ENCODE results near the gene TTC4.

The TTC4 gene

DNA sequence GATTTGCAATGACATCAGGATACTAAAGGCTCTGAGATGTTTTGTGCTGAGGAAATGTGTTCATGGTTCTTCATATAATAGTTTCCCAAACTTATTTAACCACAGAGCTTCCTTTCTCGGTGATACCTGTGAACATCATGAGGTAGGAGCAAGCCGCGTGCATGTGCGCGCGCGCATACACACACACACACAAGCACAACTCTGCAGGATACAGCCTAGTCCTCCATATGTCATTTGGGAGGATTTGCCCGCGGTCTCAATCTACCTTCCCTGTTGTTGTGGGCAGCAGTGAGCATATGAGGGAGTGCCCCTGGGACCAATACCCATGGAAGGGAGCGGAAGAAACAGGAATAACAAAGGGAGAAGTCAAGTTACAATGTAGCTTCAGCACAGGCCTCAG is 12.2 kb upstream of the TTC4 start:
- Histone ChIP-seq H3K9me3 (ENCODE audit: control insufficient read depth in 1 of 2, low read length in 2 of 2) (no peaks in the 10 kb centered on the region), H3K4me1 (ENCODE audit: control insufficient read depth in 1 of 2, insufficient read depth in 2 of 2, low read length in 2 of 2) (no peaks in the 10 kb centered on the region), H3K36me3 (ENCODE audit: control insufficient read depth in 1 of 2, insufficient read depth in 2 of 2, low read length in 2 of 2) (no peaks in the 10 kb centered on the region), H3K27ac (ENCODE audit: low read depth, low read length) (no peak overlapping the region), H3K9ac (ENCODE audit: low read depth in 1 of 2, low read length in 2 of 2) (no peak overlapping the region), H3K4me3 (ENCODE audit: low read depth in 1 of 2, low read length in 2 of 2) (no peak overlapping the region), H3K27me3 (ENCODE audit: control insufficient read depth in 1 of 2, insufficient read depth in 2 of 2, low read length in 2 of 2) (no peaks in the 10 kb centered on the region)

DNA sequence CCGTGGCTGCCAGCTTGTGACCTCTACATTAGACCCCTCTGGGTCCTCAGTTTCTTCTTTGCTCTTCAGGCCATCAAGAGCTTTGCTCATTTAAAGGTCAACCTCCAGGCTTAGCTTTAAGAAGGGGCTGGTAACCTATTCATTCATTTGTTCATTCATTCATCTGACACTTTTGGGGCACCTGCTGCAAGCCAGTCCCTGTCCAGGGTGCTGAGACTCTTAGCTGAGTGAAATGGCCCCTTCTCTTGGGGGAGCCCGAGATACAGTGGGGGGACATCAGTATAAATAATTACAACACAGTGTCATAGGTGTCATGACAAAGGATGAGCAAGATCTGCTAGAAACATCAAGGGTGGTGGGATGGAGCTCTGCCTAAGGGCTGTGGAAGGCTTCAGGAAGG is 10.5 kb upstream of the TTC4 start:
- Histone ChIP-seq H3K27ac (ENCODE audit: low read depth, low read length) (no peak overlapping the region), H3K4me1 (ENCODE audit: control insufficient read depth in 1 of 2, insufficient read depth in 2 of 2, low read length in 2 of 2) (no peaks in the 10 kb centered on the region), H3K4me3 (ENCODE audit: low read depth in 1 of 2, low read length in 2 of 2) (no peak overlapping the region), H3K27me3 (ENCODE audit: control insufficient read depth in 1 of 2, insufficient read depth in 2 of 2, low read length in 2 of 2) (no peaks in the 10 kb centered on the region), H3K9me3 (ENCODE audit: control insufficient read depth in 1 of 2, low read length in 2 of 2) (no peaks in the 10 kb centered on the region), H3K36me3 (ENCODE audit: control insufficient read depth in 1 of 2, insufficient read depth in 2 of 2, low read length in 2 of 2) (no peaks in the 10 kb centered on the region), H3K9ac (ENCODE audit: low read depth in 1 of 2, low read length in 2 of 2) (no peak overlapping the region)

- Histone ChIP-seq H3K9me3 (ENCODE audit: control insufficient read depth in 1 of 2, low read length in 2 of 2) (no peaks in the 10 kb centered on the region), H3K27ac (ENCODE audit: low read depth, low read length) (no peak overlapping the region), H3K4me1 (ENCODE audit: control insufficient read depth in 1 of 2, insufficient read depth in 2 of 2, low read length in 2 of 2) (no peaks in the 10 kb centered on the region), H3K9ac (ENCODE audit: low read depth in 1 of 2, low read length in 2 of 2) (no peak overlapping the region), H3K36me3 (ENCODE audit: control insufficient read depth in 1 of 2, insufficient read depth in 2 of 2, low read length in 2 of 2) (no peaks in the 10 kb centered on the region), H3K4me3 (ENCODE audit: low read depth in 1 of 2, low read length in 2 of 2) (no peak overlapping the region), H3K27me3 (ENCODE audit: control insufficient read depth in 1 of 2, insufficient read depth in 2 of 2, low read length in 2 of 2) (no peaks in the 10 kb centered on the region)
Measured at GRCh38 chr1:54706419-54706818, 9.2 kb upstream of the TTC4 start.

- Histone ChIP-seq H3K27me3 (ENCODE audit: control insufficient read depth in 1 of 2, insufficient read depth in 2 of 2, low read length in 2 of 2) (no peaks in the 10 kb centered on the region), H3K9me3 (ENCODE audit: control insufficient read depth in 1 of 2, low read length in 2 of 2) (no peaks in the 10 kb centered on the region), H3K4me3 (ENCODE audit: low read depth in 1 of 2, low read length in 2 of 2) (no peak overlapping the region), H3K36me3 (ENCODE audit: control insufficient read depth in 1 of 2, insufficient read depth in 2 of 2, low read length in 2 of 2) (no peaks in the 10 kb centered on the region), H3K9ac (ENCODE audit: low read depth in 1 of 2, low read length in 2 of 2) (no peak overlapping the region), H3K4me1 (ENCODE audit: control insufficient read depth in 1 of 2, insufficient read depth in 2 of 2, low read length in 2 of 2) (no peaks in the 10 kb centered on the region), H3K27ac (ENCODE audit: low read depth, low read length) (no peak overlapping the region)
Measured at GRCh38 chr1:54708385-54708784, 7.3 kb upstream of the TTC4 start.

DNA sequence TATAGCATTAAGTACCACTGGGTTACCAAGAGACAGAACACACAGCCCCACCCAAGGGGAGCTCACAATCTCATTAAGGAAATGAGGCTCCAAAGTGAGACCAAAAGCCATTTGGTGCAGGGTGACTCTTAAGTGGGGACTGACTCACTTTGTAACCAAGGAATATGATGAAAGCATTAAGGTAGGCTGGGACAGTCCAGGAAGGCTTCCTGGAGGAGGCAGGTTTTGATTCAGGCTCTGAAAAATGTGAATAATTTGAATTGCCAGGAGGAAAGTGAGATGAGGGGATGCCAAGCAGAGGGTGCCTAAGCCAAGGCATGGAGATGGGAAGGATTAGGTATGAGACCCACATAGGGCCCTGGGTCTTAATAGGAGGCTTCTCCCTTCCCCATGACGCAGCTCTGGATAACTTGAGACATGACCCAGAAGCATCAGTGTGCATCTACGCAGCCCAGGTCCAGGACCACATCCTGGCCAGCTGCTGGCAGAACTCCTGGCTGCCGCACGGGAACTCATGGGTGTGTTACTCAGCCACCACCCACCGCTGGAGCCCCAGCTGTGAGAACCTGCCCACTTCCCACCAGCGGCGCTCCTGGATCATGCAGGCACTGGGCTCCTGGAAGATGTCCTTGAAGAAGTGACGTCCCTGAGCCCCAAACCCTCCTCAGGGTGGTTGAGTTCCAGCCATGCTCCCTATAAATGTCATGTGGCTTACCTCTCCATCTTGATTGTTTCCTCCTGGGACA is 5.9 kb upstream of the TTC4 start:
- no peaks in the 10 kb centered on the region for H3K9me3 ChIP-seq (ENCODE audit: control insufficient read depth in 1 of 2, low read length in 2 of 2)
- H3K27me3 ChIP-seq (ENCODE audit: control insufficient read depth in 1 of 2, insufficient read depth in 2 of 2, low read length in 2 of 2): no peaks in the 10 kb centered on the region
- H3K27ac ChIP-seq (ENCODE audit: low read depth, low read length): no peak overlapping the region
- H3K36me3 ChIP-seq (ENCODE audit: control insufficient read depth in 1 of 2, insufficient read depth in 2 of 2, low read length in 2 of 2): no peaks in the 10 kb centered on the region
- no peak overlapping the region for H3K4me3 ChIP-seq (ENCODE audit: low read depth in 1 of 2, low read length in 2 of 2)
- no peaks in the 10 kb centered on the region for H3K4me1 ChIP-seq (ENCODE audit: control insufficient read depth in 1 of 2, insufficient read depth in 2 of 2, low read length in 2 of 2)
- no peak overlapping the region for H3K9ac ChIP-seq (ENCODE audit: low read depth in 1 of 2, low read length in 2 of 2)

- Histone ChIP-seq H3K4me1 (ENCODE audit: control insufficient read depth in 1 of 2, insufficient read depth in 2 of 2, low read length in 2 of 2) (peaks cover 0 to 5% of the 10 kb centered on the region in 2 donors), H3K9ac (ENCODE audit: low read depth in 1 of 2, low read length in 2 of 2) (no peak overlapping the region), H3K27me3 (ENCODE audit: control insufficient read depth in 1 of 2, insufficient read depth in 2 of 2, low read length in 2 of 2) (no peaks in the 10 kb centered on the region), H3K36me3 (ENCODE audit: control insufficient read depth in 1 of 2, insufficient read depth in 2 of 2, low read length in 2 of 2) (no peaks in the 10 kb centered on the region), H3K4me3 (ENCODE audit: low read depth in 1 of 2, low read length in 2 of 2) (no peak overlapping the region), H3K27ac (ENCODE audit: low read depth, low read length) (no peak overlapping the region), H3K9me3 (ENCODE audit: control insufficient read depth in 1 of 2, low read length in 2 of 2) (no peaks in the 10 kb centered on the region)
Measured at GRCh38 chr1:54710434-54710833, 5.2 kb upstream of the TTC4 start.

- Histone ChIP-seq H3K4me1 (ENCODE audit: control insufficient read depth in 1 of 2, insufficient read depth in 2 of 2, low read length in 2 of 2) (peaks cover 0 to 5% of the 10 kb centered on the region in 2 donors), H3K36me3 (ENCODE audit: control insufficient read depth in 1 of 2, insufficient read depth in 2 of 2, low read length in 2 of 2) (no peaks in the 10 kb centered on the region), H3K9ac (ENCODE audit: low read depth in 1 of 2, low read length in 2 of 2) (no peak overlapping the region), H3K27me3 (ENCODE audit: control insufficient read depth in 1 of 2, insufficient read depth in 2 of 2, low read length in 2 of 2) (no peaks in the 10 kb centered on the region), H3K27ac (ENCODE audit: low read depth, low read length) (no peak overlapping the region), H3K4me3 (ENCODE audit: low read depth in 1 of 2, low read length in 2 of 2) (no peak overlapping the region), H3K9me3 (ENCODE audit: control insufficient read depth in 1 of 2, low read length in 2 of 2) (no peaks in the 10 kb centered on the region)
Measured at GRCh38 chr1:54710841-54711240, 4.8 kb upstream of the TTC4 start.

GRCh38 chr1:54711536-54711935 is 4.1 kb upstream of the TTC4 start:
- no peaks in the 10 kb centered on the region for H3K27me3 ChIP-seq (ENCODE audit: control insufficient read depth in 1 of 2, insufficient read depth in 2 of 2, low read length in 2 of 2)
- no peak overlapping the region for H3K4me3 ChIP-seq (ENCODE audit: low read depth in 1 of 2, low read length in 2 of 2)
- no peaks in the 10 kb centered on the region for H3K9me3 ChIP-seq (ENCODE audit: control insufficient read depth in 1 of 2, low read length in 2 of 2)
- H3K27ac ChIP-seq (ENCODE audit: low read depth, low read length): no peak overlapping the region
- no peaks in the 10 kb centered on the region for H3K36me3 ChIP-seq (ENCODE audit: control insufficient read depth in 1 of 2, insufficient read depth in 2 of 2, low read length in 2 of 2)
- no peak overlapping the region for H3K9ac ChIP-seq (ENCODE audit: low read depth in 1 of 2, low read length in 2 of 2)
- peaks cover 4 to 10% of the 10 kb centered on the region in 2 donors for H3K4me1 ChIP-seq (ENCODE audit: control insufficient read depth in 1 of 2, insufficient read depth in 2 of 2, low read length in 2 of 2)

- Histone ChIP-seq H3K4me1 (ENCODE audit: control insufficient read depth in 1 of 2, insufficient read depth in 2 of 2, low read length in 2 of 2) (peaks cover 11 to 14% of the 10 kb centered on the region in 2 donors), H3K27ac (ENCODE audit: low read depth, low read length) (no peak overlapping the region), H3K4me3 (ENCODE audit: low read depth in 1 of 2, low read length in 2 of 2) (peak overlapping the region; percentile 91 to 99), H3K27me3 (ENCODE audit: control insufficient read depth in 1 of 2, insufficient read depth in 2 of 2, low read length in 2 of 2) (no peaks in the 10 kb centered on the region), H3K36me3 (ENCODE audit: control insufficient read depth in 1 of 2, insufficient read depth in 2 of 2, low read length in 2 of 2) (peaks cover 0 to 17% of the 10 kb centered on the region in 2 donors), H3K9me3 (ENCODE audit: control insufficient read depth in 1 of 2, low read length in 2 of 2) (no peaks in the 10 kb centered on the region), H3K9ac (ENCODE audit: low read depth in 1 of 2, low read length in 2 of 2) (peak overlapping the region; percentile 38 to 76)
Measured at GRCh38 chr1:54714881-54715492, 674 bp upstream of the TTC4 start.

- Histone ChIP-seq H3K36me3 (ENCODE audit: control insufficient read depth in 1 of 2, insufficient read depth in 2 of 2, low read length in 2 of 2) (peaks cover 0 to 25% of the 10 kb centered on the region in 2 donors), H3K4me3 (ENCODE audit: low read depth in 1 of 2, low read length in 2 of 2) (peak overlapping the region; percentile 91 to 99), H3K9ac (ENCODE audit: low read depth in 1 of 2, low read length in 2 of 2) (peak overlapping the region; percentile 76 to 80), H3K9me3 (ENCODE audit: control insufficient read depth in 1 of 2, low read length in 2 of 2) (no peaks in the 10 kb centered on the region), H3K27ac (ENCODE audit: low read depth, low read length) (no peak overlapping the region), H3K4me1 (ENCODE audit: control insufficient read depth in 1 of 2, insufficient read depth in 2 of 2, low read length in 2 of 2) (peaks cover 11 to 14% of the 10 kb centered on the region in 2 donors), H3K27me3 (ENCODE audit: control insufficient read depth in 1 of 2, insufficient read depth in 2 of 2, low read length in 2 of 2) (no peaks in the 10 kb centered on the region)
Measured at GRCh38 chr1:54716299-54717047, 812 bp downstream of the TTC4 start.
